Caco-2 (cell line): ENCODE data around the gene UNC80. TPM values are rescaled to one million over a fixed set of nuclear protein-coding genes. Genes with fewer than 3 reads are reported as not detected.

Experiments
- BruUV-seq: library from RNA; stranded (reverse); fragments of 400-500 nt; replicated peaks from 2 replicates; lab custom pipeline; 2021; lab: Mats Ljungman, UMichigan
- CTCF ChIA-PET: fragments of 300-600 bp; sonication (Branson Sonifier 250); formaldehyde crosslinking; loops from one replicate; lab custom pipeline; 2022; ENCODE audit warnings: antibody characterized with exemption; lab: Charles Lee
- POLR2A ChIA-PET: fragments of 300-600 bp; sonication (Branson Sonifier 250); formaldehyde crosslinking; loops from one replicate; lab custom pipeline; 2022; ENCODE audit warnings: antibody characterized with exemption; lab: Charles Lee
- DNase-seq, 2 experiments: peaks; one replicate each; pipeline versions ENCODE4 v3.0.0 to v3.0.0-alpha.2; 2020 to 2022
- H3K27me3 ChIP-seq: replicated peaks from 2 replicates; pipeline ENCODE4 v1.6.0; 2011; ENCODE audit warnings: low read length; ENCODE audit not compliant: control insufficient read depth, insufficient read depth
- H3K36me3 ChIP-seq: 2 replicates; pipeline ENCODE4 v1.5.1; 2011; ENCODE audit warnings: low read length; ENCODE audit not compliant: control insufficient read depth, insufficient read depth
- H3K4me1 ChIP-seq: fragments of 250-450 bp; sonication (Bioruptor Pico); 2 replicates; pipeline ENCODE4 v1.5.1; 2020; ENCODE audit warnings: mild to moderate bottlenecking
- H3K4me3 ChIP-seq: 2 replicates; pipeline ENCODE4 v1.5.1; 2011; ENCODE audit warnings: low read depth, mild to moderate bottlenecking, control low read depth, low read length
- H3K9me3 ChIP-seq: fragments of 250-450 bp; sonication (Bioruptor Pico); 2 replicates; pipeline ENCODE4 v1.5.1; 2020; ENCODE audit warnings: mild to moderate bottlenecking, moderate library complexity
- H3K27ac Mint-ChIP-seq: one replicate; pipeline ENCODE4 v1.8.0; 2022; ENCODE audit warnings: mixed read lengths; ENCODE audit not compliant: unreplicated experiment
- H3K27me3 Mint-ChIP-seq: one replicate; pipeline ENCODE4 v1.8.0; 2022; ENCODE audit warnings: mixed read lengths; ENCODE audit not compliant: insufficient read depth, unreplicated experiment
- H3K36me3 Mint-ChIP-seq: one replicate; pipeline ENCODE4 v1.8.0; 2022; ENCODE audit warnings: mild to moderate bottlenecking, mixed read lengths; ENCODE audit not compliant: insufficient read depth, unreplicated experiment
- H3K4me1 Mint-ChIP-seq: one replicate; pipeline ENCODE4 v1.8.0; 2022; ENCODE audit warnings: low read depth, mixed read lengths; ENCODE audit not compliant: unreplicated experiment
- H3K4me3 Mint-ChIP-seq: one replicate; pipeline ENCODE4 v1.8.0; 2022; ENCODE audit warnings: mild to moderate bottlenecking, moderate library complexity, mixed read lengths; ENCODE audit not compliant: unreplicated experiment
- H3K9me3 Mint-ChIP-seq: one replicate; pipeline ENCODE4 v1.8.0; 2022; ENCODE audit warnings: mixed read lengths; ENCODE audit not compliant: unreplicated experiment
- CTCF ChIP-seq, 2 experiments: fragments of 200-600 bp in 1 of 2; IDR thresholded peaks; 1 replicate in 1 of 2; 2 replicates in 1 of 2; pipeline versions ENCODE4 v1.5.1 to v1.8.0; 2011 to 2022; ENCODE audit warnings: antibody characterized with exemption in 1 of 2, control low read depth in 1 of 2, inconsistent platforms in 1 of 2, low read depth in 1 of 2, low read length in 1 of 2, mild to moderate bottlenecking in 1 of 2, moderate library complexity in 1 of 2; ENCODE audit not compliant: insufficient read depth in 1 of 2, severe bottlenecking in 1 of 2, unreplicated experiment in 1 of 2
- intact Hi-C: fragments of 100-400 bp; cut with micrococcal nuclease; formaldehyde crosslinking; loops from one replicate; pipeline ENCODE4 v1.10.0; 2022; ENCODE audit not compliant: unreplicated experiment
- total RNA-seq: library from RNA; stranded (reverse); gene quantifications from 2 replicates; pipeline ENCODE4 v1.2.3, GENCODE V29; 2022

The UNC80 gene
- total RNA-seq, 1 experiment from 2014 or later, result not detected

- intact Hi-C loops, result no loop called here
- Histone ChIP-seq H3K9me3 (no peaks in the 10 kb centered on the region), H3K4me3 (no peak overlapping the region), H3K36me3 (no peaks in the 10 kb centered on the region), H3K27me3 (no peaks in the 10 kb centered on the region), H3K4me1 (no peaks in the 10 kb centered on the region)
- DNase-seq, result no peak
- Mint-ChIP-seq H3K36me3 (no peaks in the 10 kb centered on the region), H3K4me3 (no peak overlapping the region), H3K4me1 (no peaks in the 10 kb centered on the region), H3K27me3 (peaks cover under 1% of the 10 kb centered on the region), H3K27ac (no peak overlapping the region), H3K9me3 (peaks cover 4% of the 10 kb centered on the region)
- TF ChIP-seq CTCF (IDR thresholded peaks at IDR 0.05; ENCODE audit: insufficient read depth in 1 of 2, low read depth in 1 of 2, low read length in 1 of 2, severe bottlenecking in 1 of 2, unreplicated experiment in 1 of 2), result no peak
- CTCF ChIA-PET, result no interaction called here
- BruUV-seq, result no TSS peak
- POLR2A ChIA-PET, result no interaction called here
These were observed 174.9 kb downstream of the UNC80 start for GRCh38 chr2:209946539-209946938.

- CTCF ChIA-PET, result interaction anchor here (0.6 kb wide), 1 partner anchor 181 kb away, joined by 3 read pairs; no protein-coding TSS in a partner anchor
- DNase-seq, result no peak
- no peak for TF ChIP-seq CTCF (IDR thresholded peaks at IDR 0.05; ENCODE audit: insufficient read depth in 1 of 2, low read depth in 1 of 2, low read length in 1 of 2, severe bottlenecking in 1 of 2, unreplicated experiment in 1 of 2)
- H3K36me3 Mint-ChIP-seq, result no peaks in the 10 kb centered on the region
- Histone ChIP-seq H3K4me1 (no peaks in the 10 kb centered on the region), H3K27me3 (no peaks in the 10 kb centered on the region), H3K36me3 (no peaks in the 10 kb centered on the region), H3K4me3 (no peak overlapping the region), H3K9me3 (peaks cover 7% of the 10 kb centered on the region; the same call in 1 of the 2 replicates)
- no peaks in the 10 kb centered on the region for H3K4me1 Mint-ChIP-seq
- peaks cover 10% of the 10 kb centered on the region for H3K9me3 Mint-ChIP-seq
- no peak overlapping the region for H3K4me3 Mint-ChIP-seq
- intact Hi-C loops, result no loop called here
- H3K27me3 Mint-ChIP-seq, result peaks cover 4% of the 10 kb centered on the region
- H3K27ac Mint-ChIP-seq, result no peak overlapping the region
- no TSS peak for BruUV-seq
- POLR2A ChIA-PET, result no interaction called here
These were observed 184.6 kb downstream of the UNC80 start for GRCh38 chr2:209956271-209956670.

GRCh38 chr2:209958016-209958415, 186.4 kb downstream of the UNC80 start:
- no peaks in the 10 kb centered on the region for H3K36me3 Mint-ChIP-seq
- Histone ChIP-seq H3K4me1 (no peaks in the 10 kb centered on the region), H3K9me3 (no peaks in the 10 kb centered on the region), H3K4me3 (no peak overlapping the region), H3K27me3 (no peaks in the 10 kb centered on the region), H3K36me3 (no peaks in the 10 kb centered on the region)
- no peak for DNase-seq
- CTCF ChIA-PET, result no interaction called here
- H3K4me3 Mint-ChIP-seq, result no peak overlapping the region
- TF ChIP-seq CTCF (IDR thresholded peaks at IDR 0.05; ENCODE audit: insufficient read depth in 1 of 2, low read depth in 1 of 2, low read length in 1 of 2, severe bottlenecking in 1 of 2, unreplicated experiment in 1 of 2), result no peak
- H3K4me1 Mint-ChIP-seq, result no peaks in the 10 kb centered on the region
- no peaks in the 10 kb centered on the region for H3K9me3 Mint-ChIP-seq
- H3K27me3 Mint-ChIP-seq, result no peaks in the 10 kb centered on the region
- no peak overlapping the region for H3K27ac Mint-ChIP-seq
- intact Hi-C loops, result no loop called here
- no TSS peak for BruUV-seq
- POLR2A ChIA-PET, result no interaction called here
